ENCODE measurements around the gene KRIT1.

- peak; percentile 85 for TF ChIP-seq CTCF (IDR thresholded peaks at IDR 0.05; ENCODE audit: poor library complexity)
- no peak for TF ChIP-seq EZH2 (IDR thresholded peaks at IDR 0.05; ENCODE audit: borderline replicate concordance)
- TF ChIP-seq EZH2phosphoT487 (IDR thresholded peaks at IDR 0.05; ENCODE audit: low read depth, severe bottlenecking, unreplicated experiment), result no peak
Observed at GRCh38 chr7:92178928-92179924, 66.5 kb downstream of the KRIT1 start, which contains the start of gene LRRD1.
